HepG2 (cell line): ENCODE measurements around the gene CENPO. TPM values are rescaled to one million over a fixed set of nuclear protein-coding genes. Genes with fewer than 3 reads are reported as not detected.

ENCODE experiments used
- BRD4 ChIP-seq: sonication (generic); formaldehyde crosslinking; IDR thresholded peaks from 2 replicates; pipeline ENCODE4 v1.4.0; 2020; ENCODE audit warnings: missing genetic modification reagents
- CEBPG ChIP-seq: IDR thresholded peaks from 2 replicates; pipeline ENCODE4 v1.6.1; 2016
- CSRNP1 ChIP-seq: sonication (generic); formaldehyde crosslinking; IDR thresholded peaks from 2 replicates; pipeline ENCODE4 v1.8.1; 2023; ENCODE audit warnings: mild to moderate bottlenecking, missing genetic modification reagents
- EP300 ChIP-seq, 3 experiments: sonication (generic) in 1 of 3; formaldehyde crosslinking in 1 of 3; IDR thresholded peaks; 2 replicates each; pipeline versions ENCODE4 v1.5.1 to v1.6.1; 2011 to 2020; ENCODE audit warnings: low read depth in 2 of 3, low read length in 2 of 3, borderline replicate concordance in 1 of 3, improper control_type of control experiment in 1 of 3, mild to moderate bottlenecking in 1 of 3, missing genetic modification reagents in 1 of 3, moderate library complexity in 1 of 3
- FOXK2 ChIP-seq: fragments of 450-650 bp; IDR thresholded peaks from 2 replicates; pipeline ENCODE4 v1.6.1; 2016
- GFI1 ChIP-seq: sonication (generic); formaldehyde crosslinking; IDR thresholded peaks from 2 replicates; pipeline ENCODE4 v1.5.0; 2020; ENCODE audit warnings: missing genetic modification reagents, mild to moderate bottlenecking, borderline replicate concordance
- KLF13 ChIP-seq: sonication (generic); formaldehyde crosslinking; IDR thresholded peaks from 2 replicates; pipeline ENCODE4 v1.4.0; 2020; ENCODE audit warnings: mild to moderate bottlenecking, missing genetic modification reagents
- KLF9 ChIP-seq: IDR thresholded peaks from 2 replicates; pipeline ENCODE4 v1.6.1; 2016; ENCODE audit warnings: low read depth
- MAFK ChIP-seq, 2 experiments: IDR thresholded peaks in 1 of 2; conservative IDR thresholded peaks in 1 of 2; 2 replicates each; pipeline ENCODE4 v1.6.1; 2011; ENCODE audit warnings: improper control_type of control experiment in 2 of 2, low read length in 2 of 2
- MAX ChIP-seq: IDR thresholded peaks from 2 replicates; pipeline ENCODE4 v1.6.1; 2012; ENCODE audit warnings: inconsistent platforms
- MXD4 ChIP-seq: IDR thresholded peaks from 2 replicates; pipeline ENCODE4 v1.6.1; 2016; ENCODE audit warnings: mild to moderate bottlenecking, missing biosample characterization, missing genetic modification reagents
- NFKB2 ChIP-seq: sonication (generic); formaldehyde crosslinking; IDR thresholded peaks from 2 replicates; pipeline ENCODE4 v1.4.0; 2020; ENCODE audit warnings: missing genetic modification reagents, borderline replicate concordance
- PRDM15 ChIP-seq: sonication (generic); formaldehyde crosslinking; IDR thresholded peaks from 2 replicates; pipeline ENCODE4 v1.4.0; 2020; ENCODE audit warnings: missing genetic modification reagents
- RFX3 ChIP-seq: IDR thresholded peaks from 2 replicates; pipeline ENCODE4 v1.6.1; 2016; ENCODE audit warnings: missing biosample characterization, missing genetic modification reagents
- SMARCE1 ChIP-seq: fragments of 450-650 bp; IDR thresholded peaks from 2 replicates; pipeline ENCODE4 v1.6.1; 2017; ENCODE audit warnings: borderline replicate concordance
- TCF7 ChIP-seq: sonication (generic); IDR thresholded peaks from 2 replicates; pipeline ENCODE4 v1.6.1; 2016; ENCODE audit warnings: antibody characterized with exemption, low read depth
- TOPORS ChIP-seq: sonication (generic); formaldehyde crosslinking; IDR thresholded peaks from 2 replicates; pipeline ENCODE4 v1.8.0; 2023; ENCODE audit warnings: mild to moderate bottlenecking, missing genetic modification reagents
- ZFP91 ChIP-seq: sonication (generic); formaldehyde crosslinking; IDR thresholded peaks from 2 replicates; pipeline ENCODE4 v1.9.0; 2022; ENCODE audit warnings: missing genetic modification reagents, mild to moderate bottlenecking, borderline replicate concordance
- ZNF589 ChIP-seq: sonication (generic); formaldehyde crosslinking; conservative IDR thresholded peaks from 2 replicates; pipeline ENCODE4 v1.8.0; 2022; ENCODE audit warnings: mild to moderate bottlenecking, moderate library complexity, missing genetic modification reagents
- ZNF660 ChIP-seq: sonication (generic); formaldehyde crosslinking; IDR thresholded peaks from 2 replicates; pipeline ENCODE4 v1.5.1; 2020; ENCODE audit warnings: mild to moderate bottlenecking, low read depth, missing genetic modification reagents, borderline replicate concordance
- ZNF724P ChIP-seq: sonication (generic); formaldehyde crosslinking; IDR thresholded peaks from 2 replicates; pipeline ENCODE4 v1.8.0; 2022; ENCODE audit warnings: missing genetic modification reagents, borderline replicate concordance
- ZNF780A ChIP-seq: sonication (generic); formaldehyde crosslinking; IDR thresholded peaks from 2 replicates; pipeline ENCODE4 v1.8.0; 2022; ENCODE audit warnings: mild to moderate bottlenecking, missing genetic modification reagents, moderate library complexity
- polyA plus RNA-seq, 8 experiments: library from polyadenylated mRNA; depleted of rRNA in 3 of 8; stranded (reverse) in 7 of 8; unstranded in 1 of 8; fragments of >200 nt; fragmentation: Illumina TruSeq in 4 of 8; extraction: Trizol in 4 of 8; gene quantifications; 2 replicates each; pipeline versions ENCODE4 v1.2.1 to v1.2.3, GENCODE V29; 2011 to 2016; ENCODE audit warnings: low read depth in 4 of 8, missing spikeins in 1 of 8, mixed read lengths in 1 of 8; ENCODE audit not compliant: insufficient read depth in 1 of 8
- total RNA-seq, 5 experiments: library from RNA; depleted of rRNA; stranded (reverse); fragments of >200 nt; fragmentation: Illumina TruSeq; extraction: Trizol; gene quantifications; 2 replicates each; pipeline ENCODE4 v1.2.3, GENCODE V29; 2016; ENCODE audit warnings: low read depth in 1 of 5

Gene CENPO
- total and polyA plus RNA-seq, 2 of the 13 experiments (the other 11 are each of a cell fraction or from before 2014, with no cell fraction given) = 19.7 to 35.5 TPM

- TF ChIP-seq PRDM15 = peak; percentile 91
- TF ChIP-seq BRD4 (CRISPR knock-in tag) = peak; percentile 84
- peak; percentile 73 for TF ChIP-seq ZNF780A (CRISPR knock-in tag)
- peak; percentile 98 for TF ChIP-seq KLF9
- no peak for TF ChIP-seq MAFK (conservative IDR thresholded peaks at IDR 0.05 in 1 of 2, IDR thresholded peaks at IDR 0.05 in 1 of 2; ENCODE audit: low read length in 2 of 2)
- TF ChIP-seq FOXK2 = peak; percentile 70; the same call in 1 of the 2 replicates
- TF ChIP-seq MXD4 = peak; percentile 93
- no peak for TF ChIP-seq SMARCE1
- TF ChIP-seq ZNF660 = no peak
- TF ChIP-seq EP300 (IDR thresholded peaks at IDR 0.05; ENCODE audit: low read depth in 2 of 2, low read length in 2 of 2) = peak in 1 of 2 experiments; percentile 19; a peak in 1 of 4 replicates
- TF ChIP-seq EP300 (CRISPR knock-in tag; IDR thresholded peaks at IDR 0.05; ENCODE audit: borderline replicate concordance) = peak; percentile 53; the same call in 1 of the 2 replicates
- peak; percentile 68; the same call in 1 of the 2 replicates for TF ChIP-seq NFKB2 (CRISPR knock-in tag)
- TF ChIP-seq TOPORS (CRISPR knock-in tag) = peak; percentile 91; the same call in 1 of the 2 replicates
- peak; percentile 7; the same call in 1 of the 2 replicates for TF ChIP-seq CEBPG (CRISPR knock-in tag)
- peak; percentile 20; the same call in 1 of the 2 replicates for TF ChIP-seq RFX3
- peak; percentile 98 for TF ChIP-seq ZNF589 (CRISPR knock-in tag)
- TF ChIP-seq GFI1 (CRISPR knock-in tag) = peak; percentile 86
- peak; percentile 96; the same call in 1 of the 2 replicates for TF ChIP-seq ZFP91
- no peak; the same call in 1 of the 2 replicates for TF ChIP-seq KLF13 (CRISPR knock-in tag)
- TF ChIP-seq ZNF724P (CRISPR knock-in tag) = peak; percentile 62; the same call in 1 of the 2 replicates
- peak; percentile 84 for TF ChIP-seq MAX
- TF ChIP-seq CSRNP1 = no peak; the same call in 1 of the 2 replicates
- no peak for TF ChIP-seq TCF7
Observed at GRCh38 chr2:24792874-24793760, at the start of gene CENPO, which contains the start of gene PTRHD1 (continued).
